SK-N-SH (cell line): Measurements from ENCODE around the gene UNKL. TPM values are rescaled to one million over a fixed set of nuclear protein-coding genes. Genes with fewer than 3 reads are reported as not detected.

Source experiments
- CTCF ChIA-PET: fragments of 300-600, 350-600 bp; formaldehyde crosslinking; extraction: SDS; loops from one replicate; lab custom pipeline; 2021; lab: Yijun Ruan, JAX
- POLR2A ChIA-PET: fragments of 350-600 bp; sonication (Branson Sonifier 250); formaldehyde crosslinking; extraction: SDS; loops from one replicate; lab custom pipeline; 2020; ENCODE audit warnings: antibody characterized with exemption, inconsistent platforms; lab: Yijun Ruan, JAX
- DNase-seq: peaks from one replicate; pipeline ENCODE4 v3.0.0; 2012
- H2AFZ ChIP-seq: fragments of 200-600 bp; sonication (generic); 2 replicates; pipeline ENCODE4 v1.8.1; 2016; ENCODE audit warnings: antibody characterized with exemption, mild to moderate bottlenecking, low read depth
- H3F3A ChIP-seq: fragments of 200-600 bp; sonication (generic); replicated peaks from 2 replicates; pipeline ENCODE3; 2016; ENCODE audit warnings: antibody characterized with exemption, mild to moderate bottlenecking; ENCODE audit not compliant: insufficient read depth
- H3K27ac ChIP-seq, 2 experiments: fragments of 200-500 bp in 1 of 2; fragments of 200-600 bp in 1 of 2; sonication (Bioruptor generic) in 1 of 2; sonication (generic), shearing (Covaris generic) in 1 of 2; 2 replicates each; pipeline versions ENCODE4 v1.5.1 to v1.6.1; 2014 to 2016; ENCODE audit warnings: low read depth in 2 of 2, inconsistent platforms in 1 of 2, low read length in 1 of 2, mild to moderate bottlenecking in 1 of 2, mixed read lengths in 1 of 2
- H3K27me3 ChIP-seq: fragments of 200-600 bp; sonication (generic), shearing (Covaris generic); 2 replicates; pipeline ENCODE4 v1.6.1; 2016; ENCODE audit warnings: mixed run types; ENCODE audit not compliant: insufficient read depth
- H3K36me3 ChIP-seq, 2 experiments: fragments of 200-500 bp in 1 of 2; fragments of 200-600 bp in 1 of 2; sonication (Bioruptor generic) in 1 of 2; sonication (generic) in 1 of 2; replicated peaks in 1 of 2; 2 replicates each; pipeline versions ENCODE3 to v1.5.1; 2014 to 2016; ENCODE audit warnings: low read length in 1 of 2, mild to moderate bottlenecking in 1 of 2; ENCODE audit not compliant: insufficient read depth in 2 of 2, control insufficient read depth in 1 of 2
- H3K4me1 ChIP-seq, 2 experiments: fragments of 200-500 bp in 1 of 2; fragments of 200-600 bp in 1 of 2; sonication (Bioruptor generic) in 1 of 2; sonication (generic), shearing (Covaris generic) in 1 of 2; 2 replicates each; pipeline versions ENCODE4 v1.5.1 to v1.6.1; 2014 to 2016; ENCODE audit warnings: low read depth in 1 of 2, low read length in 1 of 2, mixed run types in 1 of 2; ENCODE audit not compliant: insufficient read depth in 2 of 2, control insufficient read depth in 1 of 2
- H3K4me2 ChIP-seq: fragments of 200-600 bp; sonication (generic), shearing (Covaris generic); 2 replicates; pipeline ENCODE4 v1.6.1; 2017; ENCODE audit warnings: mixed run types
- H3K4me3 ChIP-seq, 2 experiments: fragments of 200-500 bp in 1 of 2; fragments of 200-600 bp in 1 of 2; sonication (Bioruptor generic) in 1 of 2; sonication (generic), shearing (Covaris generic) in 1 of 2; 2 replicates each; pipeline versions ENCODE4 v1.5.1 to v1.8.1; 2014 to 2016; ENCODE audit warnings: low read depth in 2 of 2, inconsistent platforms in 1 of 2, low read length in 1 of 2, mild to moderate bottlenecking in 1 of 2, mixed read lengths in 1 of 2, moderate library complexity in 1 of 2
- H3K79me2 ChIP-seq: fragments of 200-600 bp; sonication (generic); 2 replicates; pipeline ENCODE4 v1.8.1; 2017; ENCODE audit warnings: mild to moderate bottlenecking; ENCODE audit not compliant: insufficient read depth
- H3K9ac ChIP-seq: fragments of 200-600 bp; sonication (generic); 2 replicates; pipeline ENCODE4 v1.6.1; 2017; ENCODE audit warnings: mixed run types
- H3K9me2 ChIP-seq: fragments of 200-600 bp; sonication (generic); 2 replicates; pipeline ENCODE4 v1.6.1; 2017; ENCODE audit warnings: mixed run types
- H3K9me3 ChIP-seq: fragments of 200-600 bp; sonication (generic); 2 replicates; pipeline ENCODE4 v1.6.1; 2017; ENCODE audit warnings: mixed run types, mild to moderate bottlenecking, moderate library complexity
- H4K20me1 ChIP-seq: fragments of 200-600 bp; sonication (generic); 2 replicates; pipeline ENCODE4 v1.6.1; 2017; ENCODE audit warnings: mild to moderate bottlenecking, mixed run types; ENCODE audit not compliant: insufficient read depth
- ELF1 ChIP-seq: IDR thresholded peaks from 2 replicates; pipeline ENCODE4 v1.4.0; 2012
- EZH2phosphoT487 ChIP-seq: fragments of 200-600 bp; sonication (generic); IDR thresholded peaks from 2 replicates; pipeline ENCODE4 v1.6.1; 2017; ENCODE audit warnings: low read depth, mixed run types, mild to moderate bottlenecking, antibody characterized with exemption, moderate library complexity, borderline replicate concordance
- FOSL2 ChIP-seq: IDR thresholded peaks from 2 replicates; pipeline ENCODE4 v1.4.0; 2012; ENCODE audit warnings: low read depth, mild to moderate bottlenecking, moderate library complexity, borderline replicate concordance
- JUND ChIP-seq: IDR thresholded peaks from 2 replicates; pipeline ENCODE4 v1.4.0; 2012
- MEF2A ChIP-seq: IDR thresholded peaks from 2 replicates; pipeline ENCODE4 v1.4.0; 2012; ENCODE audit warnings: low read depth, borderline replicate concordance
- NFIC ChIP-seq: IDR thresholded peaks from 2 replicates; pipeline ENCODE4 v1.4.0; 2012; ENCODE audit warnings: borderline replicate concordance
- RAD21 ChIP-seq: IDR thresholded peaks from 2 replicates; pipeline ENCODE4 v1.6.1; 2012; ENCODE audit warnings: mild to moderate bottlenecking, low read length
- RCOR1 ChIP-seq: fragments of 150-350 bp; IDR thresholded peaks from 2 replicates; pipeline ENCODE4 v1.6.1; 2017; ENCODE audit warnings: antibody characterized with exemption, low read length
- RXRA ChIP-seq: IDR thresholded peaks from 2 replicates; pipeline ENCODE4 v1.4.0; 2012; ENCODE audit warnings: low read depth, mild to moderate bottlenecking, borderline replicate concordance
- USF2 ChIP-seq: fragments of 150-350 bp; IDR thresholded peaks from 2 replicates; pipeline ENCODE4 v1.6.1; 2017; ENCODE audit warnings: antibody characterized with exemption, low read length, low read depth, borderline replicate concordance
- WGBS: methylation state at CpG from one replicate; pipeline ENCODE4 v1.1.6; 2017; ENCODE audit warnings: low lambda C conversion rate; 5-methylcytosine and 5-hydroxymethylcytosine counted together
- polyA plus RNA-seq, 3 experiments: library from polyadenylated mRNA; depleted of rRNA; stranded (reverse); fragments of >200 nt; gene quantifications; 2 replicates each; pipeline ENCODE4 v1.2.3, GENCODE V29; 2012
- TF ChIP-seq, protein P1 (sequence below): IDR thresholded peaks from 2 replicates; pipeline ENCODE4 v1.4.0; 2012; ENCODE audit warnings: low read depth
- TF ChIP-seq, protein P2 (sequence below): IDR thresholded peaks from 2 replicates; pipeline ENCODE4 v1.6.1; 2012; ENCODE audit warnings: mild to moderate bottlenecking, low read depth, low read length, moderate library complexity

UNKL gene
- polyA plus RNA-seq, 1 of the 3 experiments (the other 2 are of a cell fraction) = 16.4 TPM

GRCh38 chr16:1362807-1363206, 51.7 kb downstream of the UNKL start:
- Histone ChIP-seq H3K9me3 (no peaks in the 10 kb centered on the region), H3K27ac (no peak overlapping the region), H4K20me1 (peaks cover 19% of the 10 kb centered on the region; the same call in 1 of the 2 replicates), H2AFZ (no peak overlapping the region), H3K9me2 (no peaks in the 10 kb centered on the region), H3K36me3 (peaks cover 13 to 51% of the 10 kb centered on the region in 2 experiments), H3K9ac (no peak overlapping the region), H3K4me3 (no peak overlapping the region), H3K27me3 (no peaks in the 10 kb centered on the region), H3K4me1 (no peaks in the 10 kb centered on the region), H3K4me2 (no peak overlapping the region), H3K79me2 (peaks cover 49% of the 10 kb centered on the region; the same call in 1 of the 2 replicates), H3F3A (peaks cover 16% of the 10 kb centered on the region)
- ChIA-PET POLR2A (interaction anchor here (1.1 kb wide), 1 partner anchor 9 kb away, joined by 3 read pairs; no protein-coding TSS in a partner anchor), CTCF (interaction anchor here (0.7 to 3.9 kb wide), 15 partner anchors 9 to 410 kb away, joined by 3 to 39 read pairs (median 6); partner anchors contain the start of genes EME2, JPT2, MRPS34 and UQCC4)
- WGBS = 93% methylated on average over 8 of the region's 11 CpGs
- no peak for DNase-seq
- TF ChIP-seq, protein P1, sequence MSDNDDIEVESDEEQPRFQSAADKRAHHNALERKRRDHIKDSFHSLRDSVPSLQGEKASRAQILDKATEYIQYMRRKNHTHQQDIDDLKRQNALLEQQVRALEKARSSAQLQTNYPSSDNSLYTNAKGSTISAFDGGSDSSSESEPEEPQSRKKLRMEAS = no peak
- TF ChIP-seq JUND = no peak
- no peak for TF ChIP-seq USF2
- TF ChIP-seq NFIC = no peak
- TF ChIP-seq EZH2phosphoT487 = no peak
- TF ChIP-seq, protein P2, sequence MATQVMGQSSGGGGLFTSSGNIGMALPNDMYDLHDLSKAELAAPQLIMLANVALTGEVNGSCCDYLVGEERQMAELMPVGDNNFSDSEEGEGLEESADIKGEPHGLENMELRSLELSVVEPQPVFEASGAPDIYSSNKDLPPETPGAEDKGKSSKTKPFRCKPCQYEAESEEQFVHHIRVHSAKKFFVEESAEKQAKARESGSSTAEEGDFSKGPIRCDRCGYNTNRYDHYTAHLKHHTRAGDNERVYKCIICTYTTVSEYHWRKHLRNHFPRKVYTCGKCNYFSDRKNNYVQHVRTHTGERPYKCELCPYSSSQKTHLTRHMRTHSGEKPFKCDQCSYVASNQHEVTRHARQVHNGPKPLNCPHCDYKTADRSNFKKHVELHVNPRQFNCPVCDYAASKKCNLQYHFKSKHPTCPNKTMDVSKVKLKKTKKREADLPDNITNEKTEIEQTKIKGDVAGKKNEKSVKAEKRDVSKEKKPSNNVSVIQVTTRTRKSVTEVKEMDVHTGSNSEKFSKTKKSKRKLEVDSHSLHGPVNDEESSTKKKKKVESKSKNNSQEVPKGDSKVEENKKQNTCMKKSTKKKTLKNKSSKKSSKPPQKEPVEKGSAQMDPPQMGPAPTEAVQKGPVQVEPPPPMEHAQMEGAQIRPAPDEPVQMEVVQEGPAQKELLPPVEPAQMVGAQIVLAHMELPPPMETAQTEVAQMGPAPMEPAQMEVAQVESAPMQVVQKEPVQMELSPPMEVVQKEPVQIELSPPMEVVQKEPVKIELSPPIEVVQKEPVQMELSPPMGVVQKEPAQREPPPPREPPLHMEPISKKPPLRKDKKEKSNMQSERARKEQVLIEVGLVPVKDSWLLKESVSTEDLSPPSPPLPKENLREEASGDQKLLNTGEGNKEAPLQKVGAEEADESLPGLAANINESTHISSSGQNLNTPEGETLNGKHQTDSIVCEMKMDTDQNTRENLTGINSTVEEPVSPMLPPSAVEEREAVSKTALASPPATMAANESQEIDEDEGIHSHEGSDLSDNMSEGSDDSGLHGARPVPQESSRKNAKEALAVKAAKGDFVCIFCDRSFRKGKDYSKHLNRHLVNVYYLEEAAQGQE = no peak
- TF ChIP-seq ELF1 = no peak
- TF ChIP-seq RAD21 = no peak
- no peak for TF ChIP-seq RXRA
- no peak for TF ChIP-seq FOSL2
- no peak for TF ChIP-seq RCOR1
- no peak for TF ChIP-seq MEF2A
